Measurements from ENCODE around the gene GAS1. TPM values are rescaled to one million over a fixed set of nuclear protein-coding genes. Genes with fewer than 3 reads are reported as not detected.

Gene GAS1
- total and polyA plus RNA-seq, 2 of the 4 experiments (the other 2 are of a cell fraction) = 1.8 to 2.2 TPM

DNA sequence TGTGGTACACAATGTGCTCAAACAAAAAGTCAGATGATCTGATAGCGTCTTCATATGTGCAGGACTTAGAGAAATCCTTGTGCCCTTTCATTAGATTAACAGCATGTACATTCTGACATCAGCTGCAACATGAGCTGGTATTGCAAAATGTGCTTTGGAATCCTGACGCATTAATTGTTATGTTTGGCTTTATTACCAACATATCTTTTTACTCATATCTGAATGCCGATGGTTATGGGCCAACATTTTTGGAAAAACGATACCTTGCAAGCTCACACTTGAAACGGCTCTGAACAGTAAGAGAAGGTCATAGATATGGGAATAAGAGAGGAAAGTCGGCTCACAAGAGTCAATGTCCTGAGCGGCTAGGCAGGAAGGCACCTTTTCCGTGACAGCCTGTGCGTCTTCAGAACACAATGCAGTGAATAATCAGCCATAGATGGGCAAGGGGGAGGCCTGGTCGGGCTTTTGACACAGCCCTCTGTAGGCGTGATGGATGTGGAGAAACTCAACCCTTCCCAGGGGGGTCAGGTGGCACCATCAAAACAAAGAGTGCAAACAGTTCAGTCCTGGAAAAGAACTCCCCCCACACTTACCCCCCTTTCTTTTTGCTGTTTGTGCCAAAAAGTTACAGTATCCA is 36.4 kb upstream of the GAS1 start:
- intact Hi-C loops (cut with micrococcal nuclease) = loop anchor here (5.0 kb wide), 1 partner anchor 124 kb away; no protein-coding TSS in a partner anchor
- H3K9ac ChIP-seq (ENCODE audit: low read depth, low read length) = peak overlapping the region; percentile 25; the same call in 1 of the 2 replicates
- H3K4me2 ChIP-seq (ENCODE audit: low read depth, low read length) = peak overlapping the region; percentile 74
- H3K23ac ChIP-seq (ENCODE audit: low read depth, low read length) = peak overlapping the region; percentile 55
- no peaks in the 10 kb centered on the region for H3K79me1 ChIP-seq (ENCODE audit: low read depth in 1 of 2, low read length in 2 of 2)
- no TSS peak for BruUV-seq (replicated peaks)
- H2BK5ac ChIP-seq (ENCODE audit: low read depth, low read length, poor library complexity, severe bottlenecking) = peak overlapping the region; percentile 95
- in situ Hi-C loops (cut with MboI; ENCODE audit: low sequenced_read_pairs) = no loop called here
- peaks cover 22% of the 10 kb centered on the region for H3K4me1 ChIP-seq (ENCODE audit: control insufficient read depth, insufficient read depth, low read length)
- H3K27me3 ChIP-seq (ENCODE audit: control insufficient read depth, insufficient read depth, low read length) = no peaks in the 10 kb centered on the region
- dilution Hi-C loops (cut with HindIII; ENCODE audit: low sequenced_read_pairs, unreplicated experiment) = no loop called here
- WGBS, 2 experiments (ENCODE audit: extremely low coverage in 2 of 2, insufficient read length in 1 of 2) = 11% methylated on average over 3 of the region's 11 CpGs; no CpG with 5 or more reads in 1 of the 2 experiments
- H2AK5ac ChIP-seq (ENCODE audit: low read depth, low read length) = peak overlapping the region; percentile 25; the same call in 1 of the 2 replicates
- peak overlapping the region; percentile 9 to 78; a peak in 3 of 4 replicates for H4K8ac ChIP-seq (ENCODE audit: low read depth in 2 of 2, low read length in 2 of 2)
- H3K9me1 ChIP-seq (ENCODE audit: insufficient read depth, low read length) = peaks cover 5% of the 10 kb centered on the region
- H2AFZ ChIP-seq (replicated peaks; ENCODE audit: low read length, poor library complexity) = peak overlapping the region; percentile 81
- H3K9me3 ChIP-seq (ENCODE audit: control insufficient read depth, insufficient read depth, low read length) = no peaks in the 10 kb centered on the region
- no peaks in the 10 kb centered on the region for H4K20me1 ChIP-seq (ENCODE audit: insufficient read depth, low read length)
- peak; percentile 99 for DNase-seq
- no peak for TF ChIP-seq RFX5 (IDR thresholded peaks at IDR 0.05; ENCODE audit: low read depth, low read length)
- peak; percentile 49 for TF ChIP-seq FOS (IDR thresholded peaks at IDR 0.05; ENCODE audit: low read depth, low read length)
- TF ChIP-seq MAZ (IDR thresholded peaks at IDR 0.05; ENCODE audit: borderline replicate concordance, low read depth, low read length) = no peak
- no peak for TF ChIP-seq RCOR1 (IDR thresholded peaks at IDR 0.05; ENCODE audit: insufficient replicate concordance, low read length)
- peak; percentile 100 for TF ChIP-seq CEBPB (IDR thresholded peaks at IDR 0.05; ENCODE audit: low read depth, low read length)
- TF ChIP-seq, protein P1, sequence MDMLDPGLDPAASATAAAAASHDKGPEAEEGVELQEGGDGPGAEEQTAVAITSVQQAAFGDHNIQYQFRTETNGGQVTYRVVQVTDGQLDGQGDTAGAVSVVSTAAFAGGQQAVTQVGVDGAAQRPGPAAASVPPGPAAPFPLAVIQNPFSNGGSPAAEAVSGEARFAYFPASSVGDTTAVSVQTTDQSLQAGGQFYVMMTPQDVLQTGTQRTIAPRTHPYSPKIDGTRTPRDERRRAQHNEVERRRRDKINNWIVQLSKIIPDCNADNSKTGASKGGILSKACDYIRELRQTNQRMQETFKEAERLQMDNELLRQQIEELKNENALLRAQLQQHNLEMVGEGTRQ (IDR thresholded peaks at IDR 0.05; ENCODE audit: low read depth, low read length) = no peak
- peak; percentile 12; the same call in 1 of the 2 replicates for TF ChIP-seq BHLHE40 (IDR thresholded peaks at IDR 0.05; ENCODE audit: low read depth, low read length)
- H3K27ac ChIP-seq (ENCODE audit: insufficient read depth, low read length) = peak overlapping the region; percentile 99
- peak; percentile 81 for ATAC-seq (ENCODE audit: low read depth)
- peak overlapping the region; percentile 98 for H3K18ac ChIP-seq (ENCODE audit: low read depth, low read length)
- ChIA-PET POLR2A (ENCODE audit: unreplicated experiment) (no interaction called here), CTCF (no interaction called here)
- H3K4ac ChIP-seq (ENCODE audit: low read depth, low read length) = peak overlapping the region; percentile 70
- H3K4me3 ChIP-seq (ENCODE audit: insufficient read depth, low read depth, low read length) = no peak overlapping the region; the same call in 1 of the 2 replicates
- peak overlapping the region; percentile 24; the same call in 1 of the 2 replicates for H3K14ac ChIP-seq (replicated peaks; ENCODE audit: low read depth, low read length)
- H2AK9ac ChIP-seq (replicated peaks; ENCODE audit: low read depth, low read length, poor library complexity) = no peak overlapping the region
- peak overlapping the region; percentile 72; the same call in 1 of the 2 replicates for H3K56ac ChIP-seq (ENCODE audit: extremely low read depth, insufficient read depth, low read length)
- H4K5ac ChIP-seq (ENCODE audit: low read depth, low read length) = peak overlapping the region; percentile 98
- H2BK20ac ChIP-seq (ENCODE audit: low read depth, low read length) = peak overlapping the region; percentile 70
- H3K36me3 ChIP-seq (ENCODE audit: control insufficient read depth, insufficient read depth, low read length) = no peaks in the 10 kb centered on the region
- H4K91ac ChIP-seq (ENCODE audit: insufficient read depth, low read depth, low read length) = peak overlapping the region; percentile 70
- peak overlapping the region; percentile 23; the same call in 1 of the 3 replicates for H2BK15ac ChIP-seq (ENCODE audit: low read depth, low read length)
- H2BK120ac ChIP-seq (ENCODE audit: low read depth, low read length) = peak overlapping the region; percentile 86

Measured in IMR-90 (cell line).